ENCODE data around the gene TBX2.
A peak's percentile ranks its signal among the peaks of the same experiment; 100 is the strongest.

GRCh38 chr17:61416540-61417363, 17.1 kb downstream of the TBX2 start:
- no peak for TF ChIP-seq ZNF687 (IDR thresholded peaks at IDR 0.05)
- TF ChIP-seq CTCF (IDR thresholded peaks at IDR 0.05 in 2 of 3, conservative IDR thresholded peaks at IDR 0.05 in 1 of 3; ENCODE audit: control insufficient read depth in 2 of 3, extremely low read depth in 1 of 3, insufficient read depth in 1 of 3, low read depth in 3 of 3, low read length in 3 of 3): peak; percentile 80 to 94 (median 90)
- TF ChIP-seq FOXM1 (IDR thresholded peaks at IDR 0.05; ENCODE audit: low read depth, low read length): no peak
- TF ChIP-seq WRNIP1 (IDR thresholded peaks at IDR 0.05; ENCODE audit: borderline replicate concordance, low read depth, low read length): no peak
- TF ChIP-seq EP300 (IDR thresholded peaks at IDR 0.05; ENCODE audit: borderline replicate concordance in 1 of 2, control insufficient read depth in 1 of 2, low read depth in 2 of 2, low read length in 2 of 2): no peak
- no peak for TF ChIP-seq CHD4 (IDR thresholded peaks at IDR 0.05)
- TF ChIP-seq SP1 (IDR thresholded peaks at IDR 0.05; ENCODE audit: low read depth, low read length): no peak
- TF ChIP-seq CEBPB (IDR thresholded peaks at IDR 0.05; ENCODE audit: borderline replicate concordance in 1 of 2, low read depth in 2 of 2, low read length in 2 of 2): no peak
